ENCODE data around the gene PAQR7.

DNA sequence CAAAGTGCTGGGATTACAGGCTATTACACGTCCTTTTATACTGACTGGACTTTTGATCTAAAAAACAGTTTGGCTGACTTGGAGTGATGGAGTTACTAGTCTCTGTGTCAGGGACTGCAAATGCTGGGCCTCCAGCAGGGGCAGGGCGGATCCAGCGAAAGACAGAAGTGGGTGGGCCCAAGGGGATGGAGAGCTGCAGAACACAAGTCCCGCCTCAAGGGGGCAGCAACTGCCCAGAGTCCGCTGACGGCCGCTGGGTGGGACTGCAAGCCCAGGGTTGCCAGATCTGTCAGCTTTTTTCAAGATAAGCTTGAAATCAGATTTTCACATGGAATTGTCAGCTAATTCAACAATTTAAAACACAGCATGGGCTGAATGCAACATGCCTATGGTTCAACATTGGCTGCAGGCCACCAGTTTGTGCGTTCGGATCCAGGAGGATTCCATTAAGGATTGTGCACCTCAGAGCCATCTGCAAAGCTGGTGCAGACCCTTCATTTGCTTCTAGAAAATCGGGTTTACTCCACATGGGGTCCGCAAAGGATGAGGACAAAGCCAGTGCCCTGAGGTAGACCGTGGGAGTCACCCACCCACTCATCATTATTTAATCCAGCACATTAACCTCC, 20.0 kb upstream of the PAQR7 start:
- TF ChIP-seq POLR2A (IDR thresholded peaks at IDR 0.05; ENCODE audit: low read depth, low read length) = no peak
- TF ChIP-seq POLR2AphosphoS5 (IDR thresholded peaks at IDR 0.05; ENCODE audit: low read depth, low read length) = no peak

All from GM12892 (cell line).